HepG2 (cell line): ENCODE measurements around the gene PGPEP1. TPM values are rescaled to one million over a fixed set of nuclear protein-coding genes. Genes with fewer than 3 reads are reported as not detected.

Source experiments
- AGO2 ChIP-seq: fragments of 200-400 bp; formaldehyde crosslinking; optimal IDR thresholded peaks from 2 replicates; pipeline ENCODE3; 2017; ENCODE audit warnings: mild to moderate bottlenecking, low read depth, low read length, moderate library complexity
- ATF1 ChIP-seq: IDR thresholded peaks from 2 replicates; pipeline ENCODE4 v1.6.1; 2016; ENCODE audit warnings: mild to moderate bottlenecking, control low read depth
- ATF7 ChIP-seq, 2 experiments: fragments of 450-650 bp in 1 of 2; sonication (generic) in 1 of 2; formaldehyde crosslinking in 1 of 2; IDR thresholded peaks; 2 replicates each; pipeline versions ENCODE4 v1.4.0 to v1.6.1; 2016 to 2020; ENCODE audit warnings: antibody characterized with exemption in 1 of 2, mild to moderate bottlenecking in 1 of 2, missing genetic modification reagents in 1 of 2
- IRX3 ChIP-seq: sonication (generic); formaldehyde crosslinking; IDR thresholded peaks from 2 replicates; pipeline ENCODE4 v1.8.1; 2023; ENCODE audit warnings: mild to moderate bottlenecking, low read depth, missing genetic modification reagents, borderline replicate concordance
- JDP2 ChIP-seq: sonication (generic); formaldehyde crosslinking; IDR thresholded peaks from 2 replicates; pipeline ENCODE4 v1.8.1; 2022; ENCODE audit warnings: missing genetic modification reagents, borderline replicate concordance
- NPAS2 ChIP-seq: sonication (generic); formaldehyde crosslinking; IDR thresholded peaks from 2 replicates; pipeline ENCODE4 v1.8.0; 2022; ENCODE audit warnings: mild to moderate bottlenecking, missing genetic modification reagents, borderline replicate concordance
- POLR2AphosphoS5 ChIP-seq: IDR thresholded peaks from 2 replicates; pipeline ENCODE4 v1.6.1; 2012; ENCODE audit warnings: low read depth, low read length
- RARA ChIP-seq: IDR thresholded peaks from 2 replicates; pipeline ENCODE4 v1.6.1; 2016; ENCODE audit warnings: missing genetic modification reagents, missing compliant biosample characterization
- RBM39 ChIP-seq: fragments of 200-400 bp; formaldehyde crosslinking; IDR thresholded peaks from one replicate; pipeline ENCODE4 v1.6.1; 2018; ENCODE audit warnings: antibody characterized with exemption, mild to moderate bottlenecking, low read depth, low read length; ENCODE audit not compliant: poor library complexity, severe bottlenecking
- SP2 ChIP-seq: sonication (generic); formaldehyde crosslinking; IDR thresholded peaks from 2 replicates; pipeline ENCODE4 v1.5.1; 2020; ENCODE audit warnings: mild to moderate bottlenecking, missing genetic modification reagents
- SRSF1 ChIP-seq: fragments of 200-400 bp; formaldehyde crosslinking; optimal IDR thresholded peaks from 2 replicates; pipeline ENCODE3; 2017; ENCODE audit warnings: mild to moderate bottlenecking, low read depth, low read length, moderate library complexity
- ZFP36L1 ChIP-seq: sonication (generic); formaldehyde crosslinking; IDR thresholded peaks from 2 replicates; pipeline ENCODE4 v1.8.0; 2022; ENCODE audit warnings: mild to moderate bottlenecking, missing genetic modification reagents, moderate library complexity
- ZNF143 ChIP-seq: sonication (generic); formaldehyde crosslinking; IDR thresholded peaks from 2 replicates; pipeline ENCODE4 v1.4.0; 2020; ENCODE audit warnings: missing genetic modification reagents
- ZNF430 ChIP-seq: sonication (generic); formaldehyde crosslinking; IDR thresholded peaks from 2 replicates; pipeline ENCODE4 v1.9.0; 2021; ENCODE audit warnings: mild to moderate bottlenecking, missing genetic modification reagents
- ZNF432 ChIP-seq: sonication (generic); formaldehyde crosslinking; IDR thresholded peaks from 2 replicates; pipeline ENCODE4 v1.5.0; 2020; ENCODE audit warnings: missing genetic modification reagents, mild to moderate bottlenecking, borderline replicate concordance
- ZNF552 ChIP-seq: sonication (generic); formaldehyde crosslinking; IDR thresholded peaks from 2 replicates; pipeline ENCODE4 v1.9.0; 2022; ENCODE audit warnings: missing genetic modification reagents, mild to moderate bottlenecking, borderline replicate concordance
- ZNF607 ChIP-seq: sonication (generic); formaldehyde crosslinking; IDR thresholded peaks from 2 replicates; pipeline ENCODE4 v1.5.1; 2020; ENCODE audit warnings: missing genetic modification reagents, mild to moderate bottlenecking, borderline replicate concordance
- ZNF713 ChIP-seq: sonication (generic); formaldehyde crosslinking; IDR thresholded peaks from 2 replicates; pipeline ENCODE4 v1.4.0; 2020; ENCODE audit warnings: mild to moderate bottlenecking, missing genetic modification reagents
- ZNF724P ChIP-seq: sonication (generic); formaldehyde crosslinking; IDR thresholded peaks from 2 replicates; pipeline ENCODE4 v1.8.0; 2022; ENCODE audit warnings: missing genetic modification reagents, borderline replicate concordance
- ZNF839 ChIP-seq: sonication (generic); formaldehyde crosslinking; IDR thresholded peaks from 2 replicates; pipeline ENCODE4 v1.4.0; 2020; ENCODE audit warnings: missing genetic modification reagents, mild to moderate bottlenecking, borderline replicate concordance
- polyA plus RNA-seq, 8 experiments: library from polyadenylated mRNA; depleted of rRNA in 3 of 8; stranded (reverse) in 7 of 8; unstranded in 1 of 8; fragments of >200 nt; fragmentation: Illumina TruSeq in 4 of 8; extraction: Trizol in 4 of 8; gene quantifications; 2 replicates each; pipeline versions ENCODE4 v1.2.1 to v1.2.3, GENCODE V29; 2011 to 2016; ENCODE audit warnings: low read depth in 4 of 8, missing spikeins in 1 of 8, mixed read lengths in 1 of 8; ENCODE audit not compliant: insufficient read depth in 1 of 8
- total RNA-seq, 5 experiments: library from RNA; depleted of rRNA; stranded (reverse); fragments of >200 nt; fragmentation: Illumina TruSeq; extraction: Trizol; gene quantifications; 2 replicates each; pipeline ENCODE4 v1.2.3, GENCODE V29; 2016; ENCODE audit warnings: low read depth in 1 of 5
- TF ChIP-seq, protein P1 (sequence below), 2 experiments: sonication (generic) in 1 of 2; formaldehyde crosslinking in 1 of 2; IDR thresholded peaks; 2 replicates each; pipeline versions ENCODE4 v1.4.0 to v1.6.1; 2018 to 2020; ENCODE audit warnings: missing genetic modification reagents in 2 of 2, borderline replicate concordance in 1 of 2, low read depth in 1 of 2, mild to moderate bottlenecking in 1 of 2, missing biosample characterization in 1 of 2
- TF ChIP-seq, protein P2 (sequence below): sonication (generic); formaldehyde crosslinking; IDR thresholded peaks from 2 replicates; pipeline ENCODE4 v1.4.0; 2020; ENCODE audit warnings: mild to moderate bottlenecking, missing genetic modification reagents
- TF ChIP-seq, protein P3 (sequence below): sonication (generic); formaldehyde crosslinking; conservative IDR thresholded peaks from 2 replicates; pipeline ENCODE4 v1.8.0; 2022; ENCODE audit warnings: mild to moderate bottlenecking, moderate library complexity, missing genetic modification reagents

PGPEP1 gene
- total and polyA plus RNA-seq, 2 of the 13 experiments (the other 11 are each of a cell fraction or from before 2014, with no cell fraction given) = 53.1 to 56.6 TPM

DNA sequence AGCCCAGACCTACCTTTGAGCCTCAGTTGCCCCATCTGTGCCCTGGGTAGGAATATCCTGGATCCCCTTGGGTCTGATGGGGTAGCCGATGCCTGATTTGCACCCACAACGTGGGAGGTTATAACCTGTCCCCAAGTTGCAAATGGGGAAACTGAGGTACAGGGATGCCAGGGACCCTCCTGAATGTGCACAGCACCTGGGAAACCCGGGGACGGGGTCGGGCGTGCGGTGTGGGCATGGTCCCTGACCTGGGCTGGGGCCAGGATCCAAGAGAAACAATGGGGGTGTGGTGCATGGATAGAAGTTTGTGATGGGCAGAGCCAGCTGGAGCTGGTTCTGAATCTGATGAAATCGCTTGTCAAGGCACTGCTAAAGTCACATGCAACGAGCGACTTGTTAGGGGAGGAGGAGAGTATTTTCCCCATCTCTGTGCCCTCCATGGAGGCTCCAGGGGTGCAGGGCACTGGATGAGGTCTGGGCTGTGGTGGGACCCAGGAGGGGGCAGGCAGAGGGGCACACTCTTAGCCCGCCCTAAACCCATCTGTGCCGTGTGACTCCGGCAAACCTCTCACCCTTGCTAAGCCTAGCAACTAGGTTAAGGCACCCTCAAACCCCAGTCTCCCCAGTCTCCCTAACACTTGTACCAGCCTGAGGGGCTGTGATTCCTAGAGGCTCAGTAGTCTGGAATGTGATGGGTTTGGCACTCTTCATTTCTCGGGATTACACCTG is 46.3 kb downstream of the PGPEP1 start (continued):
- TF ChIP-seq SP2 (CRISPR knock-in tag) = 0 out of 2 replicates have a peak, but pooled peaks have one; percentile 35
- TF ChIP-seq, protein P1, sequence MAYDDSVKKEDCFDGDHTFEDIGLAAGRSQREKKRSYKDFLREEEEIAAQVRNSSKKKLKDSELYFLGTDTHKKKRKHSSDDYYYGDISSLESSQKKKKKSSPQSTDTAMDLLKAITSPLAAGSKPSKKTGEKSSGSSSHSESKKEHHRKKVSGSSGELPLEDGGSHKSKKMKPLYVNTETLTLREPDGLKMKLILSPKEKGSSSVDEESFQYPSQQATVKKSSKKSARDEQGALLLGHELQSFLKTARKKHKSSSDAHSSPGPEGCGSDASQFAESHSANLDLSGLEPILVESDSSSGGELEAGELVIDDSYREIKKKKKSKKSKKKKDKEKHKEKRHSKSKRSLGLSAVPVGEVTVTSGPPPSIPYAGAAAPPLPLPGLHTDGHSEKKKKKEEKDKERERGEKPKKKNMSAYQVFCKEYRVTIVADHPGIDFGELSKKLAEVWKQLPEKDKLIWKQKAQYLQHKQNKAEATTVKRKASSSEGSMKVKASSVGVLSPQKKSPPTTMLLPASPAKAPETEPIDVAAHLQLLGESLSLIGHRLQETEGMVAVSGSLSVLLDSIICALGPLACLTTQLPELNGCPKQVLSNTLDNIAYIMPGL (CRISPR knock-in tag; IDR thresholded peaks at IDR 0.05; ENCODE audit: borderline replicate concordance in 1 of 2, low read depth in 1 of 2) = no peak; a peak in 1 of 4 replicates
- TF ChIP-seq, protein P2, sequence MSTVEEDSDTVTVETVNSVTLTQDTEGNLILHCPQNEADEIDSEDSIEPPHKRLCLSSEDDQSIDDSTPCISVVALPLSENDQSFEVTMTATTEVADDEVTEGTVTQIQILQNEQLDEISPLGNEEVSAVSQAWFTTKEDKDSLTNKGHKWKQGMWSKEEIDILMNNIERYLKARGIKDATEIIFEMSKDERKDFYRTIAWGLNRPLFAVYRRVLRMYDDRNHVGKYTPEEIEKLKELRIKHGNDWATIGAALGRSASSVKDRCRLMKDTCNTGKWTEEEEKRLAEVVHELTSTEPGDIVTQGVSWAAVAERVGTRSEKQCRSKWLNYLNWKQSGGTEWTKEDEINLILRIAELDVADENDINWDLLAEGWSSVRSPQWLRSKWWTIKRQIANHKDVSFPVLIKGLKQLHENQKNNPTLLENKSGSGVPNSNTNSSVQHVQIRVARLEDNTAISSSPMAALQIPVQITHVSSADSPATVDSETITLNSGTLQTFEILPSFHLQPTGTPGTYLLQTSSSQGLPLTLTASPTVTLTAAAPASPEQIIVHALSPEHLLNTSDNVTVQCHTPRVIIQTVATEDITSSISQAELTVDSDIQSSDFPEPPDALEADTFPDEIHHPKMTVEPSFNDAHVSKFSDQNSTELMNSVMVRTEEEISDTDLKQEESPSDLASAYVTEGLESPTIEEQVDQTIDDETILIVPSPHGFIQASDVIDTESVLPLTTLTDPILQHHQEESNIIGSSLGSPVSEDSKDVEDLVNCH (CRISPR knock-in tag) = 0 out of 2 replicates have a peak, but pooled peaks have one; percentile 11
- TF ChIP-seq RBM39 = peak; percentile 67
- no peak for TF ChIP-seq ZNF839 (CRISPR knock-in tag)
- no peak for TF ChIP-seq ZNF552
- TF ChIP-seq AGO2 = peak; percentile 87
- TF ChIP-seq POLR2AphosphoS5 = peak; percentile 61
- TF ChIP-seq ZFP36L1 (CRISPR knock-in tag) = 0 out of 2 replicates have a peak, but pooled peaks have one; percentile 46
- no peak for TF ChIP-seq ATF7 (IDR thresholded peaks at IDR 0.05)
- TF ChIP-seq ATF7 (CRISPR knock-in tag; IDR thresholded peaks at IDR 0.05) = 0 out of 2 replicates have a peak, but pooled peaks have one; percentile 16
- TF ChIP-seq ZNF724P (CRISPR knock-in tag) = peak; percentile 52; the same call in 1 of the 2 replicates
- no peak for TF ChIP-seq ATF1
- TF ChIP-seq, protein P3, sequence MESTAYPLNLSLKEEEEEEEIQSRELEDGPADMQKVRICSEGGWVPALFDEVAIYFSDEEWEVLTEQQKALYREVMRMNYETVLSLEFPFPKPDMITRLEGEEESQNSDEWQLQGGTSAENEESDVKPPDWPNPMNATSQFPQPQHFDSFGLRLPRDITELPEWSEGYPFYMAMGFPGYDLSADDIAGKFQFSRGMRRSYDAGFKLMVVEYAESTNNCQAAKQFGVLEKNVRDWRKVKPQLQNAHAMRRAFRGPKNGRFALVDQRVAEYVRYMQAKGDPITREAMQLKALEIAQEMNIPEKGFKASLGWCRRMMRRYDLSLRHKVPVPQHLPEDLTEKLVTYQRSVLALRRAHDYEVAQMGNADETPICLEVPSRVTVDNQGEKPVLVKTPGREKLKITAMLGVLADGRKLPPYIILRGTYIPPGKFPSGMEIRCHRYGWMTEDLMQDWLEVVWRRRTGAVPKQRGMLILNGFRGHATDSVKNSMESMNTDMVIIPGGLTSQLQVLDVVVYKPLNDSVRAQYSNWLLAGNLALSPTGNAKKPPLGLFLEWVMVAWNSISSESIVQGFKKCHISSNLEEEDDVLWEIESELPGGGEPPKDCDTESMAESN (CRISPR knock-in tag) = no peak
- 0 out of 2 replicates have a peak, but pooled peaks have one; percentile 41 for TF ChIP-seq ZNF430 (CRISPR knock-in tag)
- TF ChIP-seq IRX3 (CRISPR knock-in tag) = peak; percentile 15; the same call in 1 of the 2 replicates
- no peak for TF ChIP-seq ZNF713 (CRISPR knock-in tag)
- no peak for TF ChIP-seq ZNF143 (CRISPR knock-in tag)
- TF ChIP-seq JDP2 = no peak
- no peak for TF ChIP-seq NPAS2 (CRISPR knock-in tag)
- TF ChIP-seq ZNF432 (CRISPR knock-in tag) = no peak
- peak; percentile 48 for TF ChIP-seq ZNF607 (CRISPR knock-in tag)
- TF ChIP-seq SRSF1 = peak; percentile 4
- TF ChIP-seq RARA (CRISPR knock-in tag) = no peak
